ENCODE results near the gene MED15.

MED15 gene

DNA sequence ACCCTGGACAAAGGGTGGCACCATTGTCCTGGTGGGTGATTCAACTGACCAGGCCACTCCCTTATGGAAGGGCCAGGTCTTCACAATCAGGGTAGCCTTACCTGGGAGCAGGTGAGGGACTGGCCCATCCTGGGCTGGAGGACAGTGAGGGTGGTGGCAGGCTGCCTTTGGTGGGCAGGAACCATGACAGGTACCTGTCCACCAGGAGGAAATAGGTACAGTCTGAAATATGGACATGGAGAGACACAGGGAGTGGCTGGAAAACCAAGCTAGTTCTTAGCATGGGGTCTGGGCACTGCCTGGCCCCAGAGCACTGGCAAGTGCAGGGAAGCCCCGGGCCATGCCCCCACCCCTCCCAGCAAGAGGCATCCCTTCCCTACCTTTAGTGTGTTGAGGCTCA is 113.8 kb downstream of the MED15 start:
- no peak for DNase-seq (ENCODE audit: low spot score)
- no peak for TF ChIP-seq CTCF (IDR thresholded peaks at IDR 0.05)
- Histone ChIP-seq H3K27ac (no peak overlapping the region), H3K4me3 (no peak overlapping the region)

- no peak overlapping the region for H3K4me3 ChIP-seq
- DNase-seq (ENCODE audit: low spot score): no peak
- TF ChIP-seq CTCF (IDR thresholded peaks at IDR 0.05): no peak
- H3K27ac ChIP-seq: no peak overlapping the region
These were observed 115.4 kb downstream of the MED15 start for GRCh38 chr22:20622650-20623339.

GRCh38 chr22:20624161-20624616 is 116.8 kb downstream of the MED15 start:
- no peak overlapping the region for H3K4me3 ChIP-seq
- no peak for DNase-seq (ENCODE audit: low spot score)
- no peak for TF ChIP-seq CTCF (IDR thresholded peaks at IDR 0.05)
- no peak overlapping the region for H3K27ac ChIP-seq

GRCh38 chr22:20625270-20625669 is 117.9 kb downstream of the MED15 start:
- Histone ChIP-seq H3K4me3 (no peak overlapping the region), H3K27ac (no peak overlapping the region)
- TF ChIP-seq CTCF (IDR thresholded peaks at IDR 0.05): no peak
- no peak for DNase-seq (ENCODE audit: low spot score)

DNA sequence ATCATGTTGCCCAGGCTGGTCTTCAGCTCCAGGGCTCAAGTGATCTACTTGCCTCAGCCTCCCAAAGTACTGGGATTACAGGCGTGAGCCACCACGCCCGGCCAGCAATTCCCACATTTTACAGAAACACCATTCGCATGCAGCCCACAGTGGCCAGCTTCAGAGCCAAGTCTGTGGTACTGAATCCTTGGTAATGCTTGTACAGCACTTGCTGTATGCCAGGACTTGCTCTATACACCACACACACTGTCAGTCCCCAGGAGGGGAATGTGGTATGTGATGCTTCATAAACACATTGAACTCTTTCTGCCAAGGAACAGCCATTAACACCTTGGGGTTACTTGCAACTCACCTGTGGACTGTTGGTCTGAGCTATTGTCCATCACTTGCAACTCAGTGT is 119.4 kb downstream of the MED15 start:
- H3K27ac ChIP-seq: no peak overlapping the region
- H3K4me3 ChIP-seq: no peak overlapping the region
- TF ChIP-seq CTCF (IDR thresholded peaks at IDR 0.05): no peak
- DNase-seq (ENCODE audit: low spot score): no peak

DNA sequence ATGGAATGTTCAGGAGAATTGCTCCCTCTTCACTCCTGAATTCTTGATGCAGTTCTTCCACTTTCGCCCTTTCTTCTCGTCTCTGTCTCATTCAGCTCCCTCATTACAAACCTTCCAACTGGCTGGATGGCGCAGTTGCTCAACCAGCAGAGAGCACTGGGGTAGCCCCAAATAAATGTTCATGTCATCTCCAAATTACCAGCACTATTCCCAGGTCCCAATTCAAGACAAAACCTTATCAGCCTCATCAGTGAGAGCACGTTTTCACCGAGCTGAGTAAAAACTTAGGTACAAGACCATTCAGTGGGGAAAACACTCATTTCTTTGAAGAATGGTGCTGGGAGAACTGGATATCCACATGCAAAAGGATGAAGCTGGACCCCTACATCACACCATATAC is 120.0 kb downstream of the MED15 start:
- TF ChIP-seq CTCF (IDR thresholded peaks at IDR 0.05): no peak
- no peak for DNase-seq (ENCODE audit: low spot score)
- no peak overlapping the region for H3K27ac ChIP-seq
- no peak overlapping the region for H3K4me3 ChIP-seq
